GM19324 (cell line): ENCODE results near the gene SNRPN.
"Not testable (repeated sequence)": the region's sequence is repeated elsewhere in the genome, so short reads cannot be mapped to it uniquely, and the experiment has no call there.

Experiments
- ATAC-seq: cut with Tn5 transposase; IDR thresholded peaks from one replicate; pipeline ENCODE4 v1.9.1; 2021; ENCODE audit warnings: mild to moderate bottlenecking, moderate library complexity; ENCODE audit not compliant: unreplicated experiment, low FRiP score

SNRPN gene

DNA sequence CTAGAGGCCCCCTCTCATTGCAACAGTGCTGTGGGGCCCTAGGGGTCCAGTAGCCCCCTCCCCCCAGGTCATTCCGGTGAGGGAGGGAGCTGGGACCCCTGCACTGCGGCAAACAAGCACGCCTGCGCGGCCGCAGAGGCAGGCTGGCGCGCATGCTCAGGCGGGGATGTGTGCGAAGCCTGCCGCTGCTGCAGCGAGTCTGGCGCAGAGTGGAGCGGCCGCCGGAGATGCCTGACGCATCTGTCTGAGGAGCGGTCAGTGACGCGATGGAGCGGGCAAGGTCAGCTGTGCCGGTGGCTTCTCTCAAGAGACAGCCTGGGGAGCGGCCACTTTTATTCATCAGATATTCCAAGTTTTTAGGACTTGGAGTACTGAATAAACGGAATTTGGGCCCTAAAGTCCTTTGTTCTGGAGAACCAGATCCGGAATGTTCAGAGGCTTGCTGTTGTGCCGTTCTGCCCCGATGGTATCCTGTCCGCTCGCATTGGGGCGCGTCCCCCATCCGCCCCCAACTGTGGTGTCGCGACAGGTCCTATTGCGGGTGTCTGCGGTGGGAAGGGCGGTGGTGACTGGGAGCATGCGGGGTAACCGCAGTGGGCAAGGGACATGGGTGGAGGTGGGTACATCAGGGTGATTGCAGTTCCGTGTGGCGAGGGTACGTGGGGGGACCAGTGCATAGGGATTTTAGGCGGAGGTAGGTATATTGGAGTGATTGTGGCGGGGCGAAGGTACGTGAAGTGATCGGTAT is at the start of gene SNRPN, which contains the start of gene SNURF:
Gene SNRPN, plus strand, starts transcription at position 205 of the 748 bp plus-strand sequence. CDS start 19,467 bp downstream, outside the sequence.
Gene SNURF, plus strand, starts transcription at position 205 of the 748 bp plus-strand sequence. Its CDS starts 62 bp downstream, at position 267.
- ATAC-seq = peak; percentile 61

DNA sequence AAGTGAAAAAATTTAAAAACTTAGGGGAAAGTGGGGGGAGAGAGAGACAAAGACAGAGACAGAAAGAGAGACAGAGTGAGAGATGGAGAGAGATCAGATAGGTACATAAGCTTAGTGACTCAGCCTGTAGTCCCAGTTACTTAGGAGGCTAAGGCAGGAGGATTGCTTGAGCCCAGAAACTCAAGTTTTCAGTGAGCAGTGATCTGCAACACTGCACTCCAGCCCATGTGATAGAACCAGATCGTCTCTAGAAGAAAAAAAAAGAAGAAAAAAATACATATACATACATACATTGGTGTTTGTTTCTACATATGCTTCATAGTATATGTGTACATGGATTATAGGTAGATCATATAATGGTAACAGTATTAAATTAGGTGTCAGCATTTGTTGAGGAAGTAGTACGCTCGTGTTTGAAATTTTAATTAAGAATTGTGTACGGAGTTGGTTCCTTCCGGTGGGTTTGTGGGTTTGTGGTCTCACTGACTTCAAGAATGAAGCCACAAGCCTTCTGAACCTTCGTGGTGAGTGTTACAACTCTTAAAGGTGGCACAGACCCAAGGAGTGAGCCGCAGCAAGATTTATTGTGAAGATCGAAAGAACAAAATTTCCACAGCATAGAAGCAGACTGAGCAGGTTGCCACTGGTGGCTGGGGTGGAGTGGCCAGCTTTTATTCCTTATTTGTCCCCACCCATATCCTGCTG is 38.3 kb upstream of the SNRPN start:
- ATAC-seq = no peak

DNA sequence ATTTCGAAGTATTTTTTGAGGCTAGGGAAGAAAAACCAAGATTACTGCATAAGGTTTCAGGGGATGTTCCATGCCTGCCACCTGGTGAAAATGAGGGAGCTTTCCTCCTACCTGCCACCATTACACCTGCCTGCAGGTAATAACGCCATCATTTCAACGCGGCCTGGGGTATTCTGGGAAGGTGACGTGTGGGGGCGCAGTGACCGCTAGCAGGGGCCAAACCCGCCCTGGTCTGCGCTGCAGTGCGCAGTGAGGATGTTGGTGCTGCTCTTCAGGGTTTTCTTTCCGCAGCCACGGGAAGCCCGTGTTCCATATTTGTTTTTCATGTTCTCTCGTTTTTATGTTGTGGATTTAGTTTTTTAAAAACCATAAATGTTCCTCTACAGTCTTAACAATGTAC is 37.4 kb upstream of the SNRPN start:
- no peak for ATAC-seq

DNA sequence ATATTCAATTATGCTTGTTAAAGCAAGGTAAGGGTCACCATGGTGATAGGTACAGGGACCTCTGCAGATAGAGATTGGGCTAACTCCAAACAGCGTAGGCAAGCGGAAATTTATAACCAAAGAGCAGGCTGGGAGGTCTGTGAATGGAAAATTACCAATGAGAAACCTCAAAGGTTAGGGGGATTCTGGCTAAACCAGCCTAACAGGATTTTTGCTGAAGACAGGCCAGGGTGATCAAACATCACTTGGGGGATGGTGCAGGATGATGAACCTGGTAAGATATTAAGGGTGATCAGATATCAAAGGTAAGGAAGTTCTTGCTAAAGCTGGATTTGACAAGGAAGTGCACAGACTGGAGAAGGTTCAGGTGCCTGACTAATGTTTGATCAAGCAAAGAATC is 35.3 kb upstream of the SNRPN start:
- no peak for ATAC-seq

DNA sequence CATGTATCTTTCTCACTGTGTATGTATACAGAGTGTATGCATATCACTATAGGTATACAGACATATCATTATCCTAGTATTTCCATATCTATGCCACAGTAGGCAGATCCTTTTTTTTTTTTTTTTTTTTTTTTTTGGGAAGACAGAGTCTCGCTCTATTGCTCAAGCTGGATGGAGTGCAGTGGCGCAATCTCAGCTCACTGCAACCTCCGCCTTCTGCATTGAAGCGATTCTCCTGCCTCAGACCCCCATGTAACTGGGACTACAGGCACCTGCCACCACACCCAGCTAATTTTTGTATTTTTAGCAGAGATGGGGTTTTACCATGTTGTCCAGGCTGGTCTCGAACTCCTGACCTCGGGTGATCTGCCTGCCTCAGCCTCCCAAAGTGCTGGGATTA is 32.0 kb upstream of the SNRPN start:
- not testable (repeated sequence) for ATAC-seq

DNA sequence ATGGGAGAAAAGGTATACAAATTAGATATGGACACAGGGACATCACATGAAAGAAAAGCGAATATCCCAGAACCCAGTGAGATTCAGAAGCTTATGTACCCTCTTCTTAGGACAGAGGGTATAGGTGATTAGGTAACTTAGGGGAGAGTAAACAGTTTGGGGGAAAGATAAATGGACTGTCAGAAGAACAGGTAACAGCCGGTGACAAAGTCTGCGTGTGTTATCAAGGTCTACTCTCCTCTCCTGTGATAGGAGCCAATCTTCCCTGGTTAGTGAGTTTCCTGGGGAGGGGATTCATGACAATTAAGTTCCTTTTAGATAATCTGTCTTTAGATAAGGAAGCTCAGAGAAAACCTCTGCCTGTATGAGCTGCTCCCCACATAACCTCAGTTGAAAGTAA is 30.6 kb upstream of the SNRPN start:
- no peak for ATAC-seq

DNA sequence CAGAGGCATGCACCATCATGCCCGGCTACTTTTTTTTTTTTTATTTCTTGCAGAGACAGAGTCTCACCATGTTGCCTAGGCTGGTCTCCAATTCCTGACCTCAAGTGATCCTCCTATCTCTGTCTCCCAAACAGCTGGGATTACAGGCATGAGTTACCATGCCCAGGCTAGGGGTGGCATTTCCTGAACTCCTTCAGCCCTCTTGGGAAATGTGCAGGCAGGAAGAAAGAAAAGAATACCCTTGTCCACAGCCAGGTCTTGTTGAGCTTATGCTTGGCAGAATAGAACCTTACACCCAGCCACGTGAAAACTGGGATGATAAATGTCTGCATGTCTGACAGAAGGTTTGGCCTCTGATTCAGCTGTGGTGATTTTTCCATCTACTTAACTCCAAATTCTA is 30.2 kb upstream of the SNRPN start:
- no peak for ATAC-seq

DNA sequence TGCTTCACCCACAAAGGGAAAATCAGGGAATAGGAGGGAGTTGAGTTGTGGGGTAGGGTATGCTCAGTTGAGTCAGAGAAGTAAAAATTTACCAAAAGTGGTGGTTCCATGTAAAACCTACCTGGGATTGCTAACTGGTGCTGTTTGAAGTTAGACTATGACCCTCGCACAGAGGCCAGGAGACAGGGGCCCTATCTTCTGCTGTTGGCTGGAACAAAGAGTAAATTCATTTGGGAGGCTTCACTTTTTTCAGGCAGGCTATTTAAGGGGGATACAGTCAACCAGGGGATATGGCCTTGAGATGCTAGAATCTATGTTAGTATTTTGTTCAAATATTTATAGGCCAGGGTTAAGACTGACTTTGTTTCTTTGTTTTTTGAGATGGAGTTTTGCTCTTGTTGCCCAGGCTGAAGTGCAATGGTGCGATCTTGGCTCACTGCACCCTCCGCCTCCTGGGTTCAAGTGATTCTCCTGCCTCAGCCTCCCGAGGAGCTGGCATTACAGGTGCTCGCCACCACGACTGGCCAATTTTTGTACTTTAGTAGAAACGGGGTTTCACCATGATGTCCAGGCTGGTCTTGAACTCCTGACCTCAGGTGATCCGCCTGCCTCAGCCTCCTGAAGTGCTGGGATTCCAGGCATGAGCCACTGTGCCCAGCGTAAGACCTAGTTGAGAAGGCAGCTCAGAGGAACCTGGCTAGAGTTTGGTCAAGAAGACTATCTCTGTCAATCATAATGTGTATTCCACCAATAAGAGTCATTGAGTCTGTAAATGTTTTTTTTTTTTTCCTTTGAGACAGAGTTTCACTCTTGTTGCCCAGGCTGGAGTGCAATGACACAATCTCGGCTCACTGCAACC is 22.7 kb upstream of the SNRPN start:
- not testable (repeated sequence) for ATAC-seq

DNA sequence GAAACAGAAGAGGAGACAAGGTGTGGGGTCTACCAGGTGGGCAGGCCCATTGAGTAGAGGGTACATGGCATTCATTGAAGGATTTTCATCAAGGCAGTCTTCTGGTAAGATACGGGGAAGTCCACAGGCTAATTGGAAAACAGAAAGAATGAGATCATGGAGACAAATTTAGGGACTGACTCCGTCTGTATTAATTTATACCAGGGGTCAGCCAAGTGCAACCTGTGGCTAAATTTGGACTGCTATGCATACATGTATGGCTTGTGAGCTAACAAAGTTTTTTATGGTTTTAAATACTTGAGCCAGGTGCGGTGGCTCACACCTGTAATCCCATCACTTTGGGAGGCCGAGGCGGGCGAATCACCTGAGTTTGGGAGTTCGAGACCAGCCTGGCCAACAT is 21.1 kb upstream of the SNRPN start:
- no peak for ATAC-seq

DNA sequence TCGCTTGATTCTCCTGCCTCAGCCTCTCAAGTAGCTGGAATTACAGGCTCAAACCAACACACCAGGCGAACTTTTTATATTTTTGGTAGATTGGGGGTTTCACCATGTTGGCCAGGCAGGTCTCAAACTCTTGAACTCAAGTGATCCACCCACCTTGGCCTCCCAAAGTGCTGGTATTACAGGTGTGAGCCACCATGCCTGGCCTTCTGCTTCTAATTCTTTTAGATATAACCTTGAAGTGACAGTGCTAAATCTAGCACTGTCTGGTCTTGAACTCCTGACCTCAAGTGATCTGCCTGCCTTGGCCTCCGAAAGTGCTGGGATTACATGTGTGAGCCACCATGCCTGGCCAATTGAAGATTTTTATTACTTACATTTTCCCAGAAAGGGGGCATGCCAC is 16.6 kb upstream of the SNRPN start:
- not testable (repeated sequence) for ATAC-seq

DNA sequence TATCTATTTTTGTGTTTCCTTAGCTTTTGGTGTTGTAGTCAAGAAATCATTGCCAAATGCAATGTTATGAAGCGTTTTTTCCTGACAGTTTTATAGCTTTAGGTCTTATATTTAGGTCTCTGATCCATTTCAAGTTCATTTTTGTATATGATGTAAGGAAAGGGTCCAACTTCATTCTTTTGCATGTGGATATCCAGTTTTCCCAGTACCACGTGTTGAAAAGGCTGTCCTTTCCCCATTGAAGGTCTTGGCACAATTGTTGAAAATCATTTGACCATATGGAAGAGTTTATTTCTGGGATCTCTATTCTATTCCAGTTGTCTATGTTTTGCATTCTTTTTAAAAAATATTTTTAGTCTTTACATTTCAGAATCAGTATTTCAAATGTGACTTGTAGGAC is 14.6 kb upstream of the SNRPN start:
- ATAC-seq = no peak

DNA sequence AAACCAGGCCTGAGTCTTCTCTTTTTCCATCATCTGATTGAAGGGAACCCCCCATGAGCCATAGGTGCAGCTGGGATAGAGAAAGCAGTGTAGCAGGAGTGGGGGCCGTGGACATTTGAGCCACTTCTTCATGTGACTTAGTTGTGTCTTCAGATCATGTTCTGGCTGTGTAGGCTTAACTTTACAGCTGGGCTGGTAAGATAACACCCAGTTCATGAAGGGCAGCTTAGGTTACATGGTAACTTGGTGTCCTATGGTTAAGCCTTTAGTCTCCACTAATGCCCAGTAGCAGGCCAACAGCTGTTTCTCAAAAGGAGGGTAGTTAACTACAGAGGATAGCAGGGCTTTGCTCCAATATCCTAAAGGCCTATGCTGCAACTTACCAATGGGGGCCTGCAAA is 11.4 kb upstream of the SNRPN start:
- ATAC-seq = no peak

DNA sequence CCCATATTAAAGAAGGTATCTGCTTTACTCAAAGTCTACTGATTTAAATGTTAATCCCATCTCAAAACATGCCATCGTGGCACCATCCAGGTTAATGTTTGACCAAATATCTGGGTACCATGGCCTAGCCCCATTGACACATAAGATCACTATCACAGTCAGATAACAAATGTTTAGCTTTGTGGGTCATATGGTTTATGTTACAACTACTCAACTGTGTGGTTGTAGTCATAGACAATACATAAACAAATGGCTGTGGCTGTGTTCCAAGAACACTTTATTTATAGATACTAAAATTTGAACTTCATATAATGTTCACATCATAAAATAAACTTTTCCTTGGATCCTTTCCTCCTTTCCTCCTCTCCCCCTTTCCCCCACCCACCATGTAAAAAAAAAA is 9.8 kb upstream of the SNRPN start:
- ATAC-seq = no peak

DNA sequence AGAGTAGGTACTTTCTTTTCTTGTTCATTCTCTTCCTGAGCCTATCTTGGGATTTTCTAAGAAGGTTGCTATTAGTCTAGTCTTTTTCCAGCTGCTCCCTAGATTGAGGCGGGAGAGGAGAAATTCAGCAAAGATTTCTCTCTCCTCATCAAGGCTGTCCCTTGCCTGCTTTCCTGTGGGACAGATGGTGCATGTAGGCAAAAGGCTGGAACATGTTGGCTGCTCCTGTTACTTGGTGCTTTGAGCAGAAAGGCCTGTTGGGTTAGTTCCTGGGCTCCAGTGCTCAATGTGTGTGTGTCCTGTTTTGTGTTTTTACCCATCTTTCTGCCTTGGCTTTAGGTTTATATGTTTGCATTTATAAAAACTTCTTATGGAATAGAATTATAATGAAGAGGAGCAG is 9.1 kb upstream of the SNRPN start:
- ATAC-seq = no peak

DNA sequence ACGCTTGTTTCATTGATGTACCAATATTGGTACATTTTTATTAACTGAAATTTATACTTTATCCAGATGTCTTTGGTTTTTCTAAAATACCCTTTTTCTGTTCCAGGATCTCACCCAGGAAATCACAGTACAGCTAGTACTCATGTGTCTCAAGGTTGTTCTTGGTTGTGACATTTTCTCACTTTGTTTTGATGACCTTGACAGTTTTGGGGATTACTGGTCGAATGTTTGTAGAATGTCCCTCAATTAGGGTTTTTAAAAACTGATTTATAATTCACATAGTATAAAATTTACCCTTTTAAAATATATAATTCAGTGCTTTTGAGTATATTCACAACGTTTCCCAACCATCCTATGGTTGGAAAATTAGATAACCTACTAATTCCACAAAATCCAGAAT is 6.3 kb upstream of the SNRPN start:
- ATAC-seq = no peak

DNA sequence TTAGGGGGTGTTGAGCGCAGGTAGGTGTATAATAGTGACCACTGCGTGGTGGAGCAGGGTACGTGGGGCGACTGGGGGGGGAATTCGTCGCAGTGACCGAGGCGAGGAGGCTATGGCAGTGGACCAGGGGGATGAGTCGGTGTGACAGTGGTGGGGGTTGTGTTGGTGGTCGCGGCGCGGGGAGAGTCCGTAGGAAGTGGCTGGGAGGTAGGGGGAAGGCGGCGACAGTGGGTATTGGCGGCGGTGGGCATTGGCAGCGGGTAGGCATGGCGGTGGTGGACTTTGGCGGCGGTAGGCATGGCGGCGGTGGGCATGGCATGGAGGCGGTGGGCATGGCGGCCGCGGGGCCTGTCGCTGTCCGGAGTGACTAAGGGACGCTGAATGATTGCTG is 739 bp downstream of the SNRPN start:
- ATAC-seq = no peak

DNA sequence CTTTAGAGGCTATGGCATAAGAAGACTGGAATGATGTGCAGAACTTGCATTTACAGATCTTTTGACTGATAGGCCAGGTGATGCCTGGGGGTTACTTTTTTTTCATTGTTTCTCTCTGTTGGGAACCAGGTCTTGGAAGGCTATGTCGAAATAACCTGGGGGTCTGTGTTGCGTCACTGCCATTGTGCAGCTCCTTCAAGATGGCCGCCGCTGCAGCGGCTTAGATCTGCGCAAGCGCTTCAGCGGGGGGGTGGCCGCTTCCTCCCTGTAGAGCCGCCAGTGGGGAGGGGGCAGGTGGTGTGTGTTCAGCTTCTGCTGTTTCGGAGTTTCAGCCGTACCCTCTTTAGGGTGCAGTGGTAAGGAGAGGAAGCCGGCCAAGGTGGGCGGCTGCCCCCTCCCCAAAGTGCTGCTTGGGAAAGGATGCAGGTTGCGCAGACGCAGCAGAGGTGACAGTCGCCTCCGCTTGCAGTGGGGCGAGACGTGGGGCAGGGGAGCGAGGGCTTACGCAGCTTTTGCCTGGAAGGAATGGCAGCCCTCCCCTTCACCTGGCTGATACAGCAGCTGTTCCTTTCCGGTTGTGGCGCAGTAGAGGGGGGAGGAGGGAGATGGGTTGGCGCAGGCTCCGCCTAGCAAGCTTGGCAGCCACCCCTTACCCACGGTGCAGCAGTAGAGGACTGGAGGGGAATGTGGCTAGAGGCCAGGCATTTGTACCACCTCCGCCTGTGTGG is 1.5 kb downstream of the SNRPN start:
- ATAC-seq = peak; percentile 74

DNA sequence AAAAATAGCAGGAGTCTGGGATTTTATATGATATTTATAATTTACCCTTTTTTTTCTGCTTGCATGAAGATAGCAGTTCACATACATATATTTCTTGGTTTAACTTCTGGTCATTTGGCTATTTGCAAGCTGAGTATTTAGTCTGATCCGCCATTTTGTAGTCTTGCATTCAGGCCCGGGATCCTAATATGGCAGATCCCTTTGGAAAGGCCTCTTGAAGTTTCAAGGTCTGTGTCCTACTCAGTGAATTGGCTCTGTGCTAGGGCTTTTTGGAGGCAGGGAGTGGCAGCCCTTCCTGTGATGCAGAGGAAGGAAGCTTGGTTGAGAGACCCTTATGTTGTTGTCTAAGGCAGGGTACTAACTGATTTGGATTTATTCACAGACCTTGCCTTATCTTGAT is 2.9 kb downstream of the SNRPN start:
- no peak for ATAC-seq

DNA sequence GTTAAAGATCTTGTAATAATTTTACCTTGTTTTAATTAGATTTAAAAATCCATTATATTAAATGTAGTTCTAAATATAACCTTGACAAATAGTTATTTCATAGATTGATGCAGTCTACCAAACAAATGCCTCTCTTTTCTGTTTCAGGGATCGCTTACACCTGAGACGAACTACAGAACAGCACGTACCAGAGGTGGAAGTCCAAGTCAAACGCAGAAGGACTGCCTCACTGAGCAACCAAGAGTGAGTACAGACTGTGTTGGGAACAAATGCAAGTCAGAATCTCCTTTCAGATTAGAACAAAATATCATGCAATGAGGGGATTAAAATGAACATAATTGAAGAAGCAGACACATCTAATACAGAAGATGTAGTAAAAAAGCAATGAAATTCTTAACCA is 7.2 kb downstream of the SNRPN start:
- ATAC-seq = no peak

DNA sequence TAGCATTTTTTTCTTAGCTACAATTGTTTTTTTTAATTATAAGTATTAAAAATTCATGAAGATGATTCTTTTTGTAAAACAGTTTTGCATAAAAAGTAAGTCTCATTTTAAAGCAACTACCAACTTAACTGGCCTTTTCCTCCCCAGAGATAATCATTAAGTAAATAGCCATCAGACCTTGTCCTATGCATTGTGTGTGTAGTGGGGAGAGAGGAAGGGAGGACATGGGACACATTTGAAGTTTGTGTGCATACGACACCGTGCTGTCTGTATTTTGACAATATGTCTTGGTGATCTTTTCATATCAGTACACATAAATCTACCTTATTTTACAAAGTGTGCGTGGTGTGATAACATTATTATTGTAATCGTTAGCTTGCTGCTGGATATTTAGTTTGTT is 8.1 kb downstream of the SNRPN start:
- ATAC-seq = no peak
